H9 (cell line): ENCODE measurements around the gene CLN5. TPM values are rescaled to one million over a fixed set of nuclear protein-coding genes. Genes with fewer than 3 reads are reported as not detected.

Source experiments
- DNase-seq: peaks from one replicate; pipeline ENCODE4 v3.0.0-alpha.2; 2017
- H2AFZ ChIP-seq: one replicate; pipeline ENCODE4 v1.6.1; 2013; ENCODE audit warnings: mild to moderate bottlenecking, low read length, control low read depth, moderate library complexity
- H2AK5ac ChIP-seq: 2 replicates; pipeline ENCODE4 v1.6.1; 2013; ENCODE audit warnings: low read length, control low read depth, mixed read lengths; ENCODE audit not compliant: insufficient read length
- H2BK120ac ChIP-seq: one replicate; pipeline ENCODE4 v1.6.1; 2013; ENCODE audit warnings: low read depth, mild to moderate bottlenecking, low read length, control low read depth, inconsistent platforms; ENCODE audit not compliant: poor library complexity, severe bottlenecking
- H2BK12ac ChIP-seq: 2 replicates; pipeline ENCODE4 v1.6.1; 2013; ENCODE audit warnings: low read length, control low read depth, mixed read lengths, low read depth; ENCODE audit not compliant: insufficient read length
- H2BK15ac ChIP-seq: 2 replicates; pipeline ENCODE4 v1.6.1; 2013; ENCODE audit warnings: low read depth, low read length, control low read depth
- H2BK20ac ChIP-seq: one replicate; pipeline ENCODE4 v1.6.1; 2013; ENCODE audit warnings: low read depth, mild to moderate bottlenecking, low read length, control low read depth, inconsistent platforms; ENCODE audit not compliant: poor library complexity, severe bottlenecking
- H2BK5ac ChIP-seq: 2 replicates; pipeline ENCODE4 v1.6.1; 2013; ENCODE audit warnings: low read length, control low read depth, mixed read lengths; ENCODE audit not compliant: insufficient read length
- H3K14ac ChIP-seq: 2 replicates; pipeline ENCODE4 v1.6.1; 2013; ENCODE audit warnings: low read length, control low read depth; ENCODE audit not compliant: insufficient read depth
- H3K18ac ChIP-seq: 2 replicates; pipeline ENCODE4 v1.6.1; 2013; ENCODE audit warnings: low read depth, mild to moderate bottlenecking, mixed read lengths, low read length, control low read depth; ENCODE audit not compliant: insufficient read length
- H3K23ac ChIP-seq: 2 replicates; pipeline ENCODE4 v1.6.1; 2013; ENCODE audit warnings: low read length, control low read depth, mixed read lengths, low read depth; ENCODE audit not compliant: insufficient read length
- H3K23me2 ChIP-seq: 2 replicates; pipeline ENCODE4 v1.6.1; 2013; ENCODE audit warnings: low read depth, mild to moderate bottlenecking, mixed read lengths, low read length, control low read depth; ENCODE audit not compliant: insufficient read length, poor library complexity, severe bottlenecking
- H3K27ac ChIP-seq: 2 replicates; pipeline ENCODE4 v1.5.1; 2013; ENCODE audit warnings: low read length, control low read depth, mixed read lengths, low read depth; ENCODE audit not compliant: insufficient read length
- H3K27me3 ChIP-seq: 2 replicates; pipeline ENCODE4 v1.6.1; 2013; ENCODE audit warnings: low read length, control low read depth, inconsistent platforms; ENCODE audit not compliant: insufficient read depth
- H3K4ac ChIP-seq: 2 replicates; pipeline ENCODE4 v1.6.1; 2013; ENCODE audit warnings: low read depth, mild to moderate bottlenecking, control low read depth, inconsistent platforms, low read length, moderate library complexity
- H3K4me1 ChIP-seq: 2 replicates; pipeline ENCODE4 v1.6.1; 2013; ENCODE audit warnings: low read length, control low read depth, inconsistent platforms; ENCODE audit not compliant: insufficient read depth
- H3K4me2 ChIP-seq: 2 replicates; pipeline ENCODE4 v1.6.1; 2013; ENCODE audit warnings: low read length, control low read depth, mixed read lengths; ENCODE audit not compliant: insufficient read length, insufficient read depth
- H3K56ac ChIP-seq: 2 replicates; pipeline ENCODE4 v1.6.1; 2013; ENCODE audit warnings: low read depth, mild to moderate bottlenecking, mixed read lengths, low read length, control low read depth; ENCODE audit not compliant: insufficient read length
- H3K79me1 ChIP-seq: 2 replicates; pipeline ENCODE4 v1.6.1; 2013; ENCODE audit warnings: low read depth, mild to moderate bottlenecking, moderate library complexity, low read length, control low read depth, inconsistent platforms; ENCODE audit not compliant: insufficient read depth, poor library complexity, severe bottlenecking
- H3K79me2 ChIP-seq: 2 replicates; pipeline ENCODE4 v1.6.1; 2013; ENCODE audit warnings: low read length, control low read depth, inconsistent platforms; ENCODE audit not compliant: insufficient read depth
- H3K9ac ChIP-seq: 2 replicates; pipeline ENCODE4 v1.6.1; 2013; ENCODE audit warnings: low read length, control low read depth, mixed read lengths; ENCODE audit not compliant: insufficient read length; ENCODE audit errors: extremely low read depth
- H3K9me3 ChIP-seq: one replicate; pipeline ENCODE4 v1.6.1; 2013; ENCODE audit warnings: low read depth, low read length, inconsistent platforms; ENCODE audit not compliant: control insufficient read depth
- H3T11ph ChIP-seq: one replicate; pipeline ENCODE4 v1.6.1; 2013; ENCODE audit warnings: mild to moderate bottlenecking, low read length, control low read depth, inconsistent platforms
- H4K20me1 ChIP-seq: one replicate; pipeline ENCODE4 v1.6.1; 2013; ENCODE audit not compliant: control insufficient read depth, insufficient read length, insufficient read depth
- H4K5ac ChIP-seq: 2 replicates; pipeline ENCODE4 v1.6.1; 2013; ENCODE audit warnings: low read depth, mild to moderate bottlenecking, mixed read lengths, low read length, control low read depth; ENCODE audit not compliant: insufficient read length
- H4K8ac ChIP-seq: replicated peaks from 2 replicates; pipeline ENCODE4 v1.6.1; 2013; ENCODE audit warnings: low read length, control low read depth, mixed read lengths, low read depth; ENCODE audit not compliant: insufficient read length
- H4K91ac ChIP-seq: 2 replicates; pipeline ENCODE4 v1.6.1; 2013; ENCODE audit warnings: low read depth, mild to moderate bottlenecking, moderate library complexity, mixed read lengths, low read length, control low read depth; ENCODE audit not compliant: insufficient read length
- H3K27ac Mint-ChIP-seq, 3 experiments: 2 replicates in 2 of 3; 3 replicates in 1 of 3; pipeline ENCODE4 v1.8.0; 2020 to 2021; ENCODE audit warnings: mixed read lengths in 3 of 3, mild to moderate bottlenecking in 1 of 3, moderate library complexity in 1 of 3
- H3K27me3 Mint-ChIP-seq: 2 replicates; pipeline ENCODE4 v1.8.0; 2021; ENCODE audit warnings: low read depth, mild to moderate bottlenecking, moderate library complexity, mixed read lengths
- H3K36me3 Mint-ChIP-seq, 3 experiments: 2 replicates in 2 of 3; 3 replicates in 1 of 3; pipeline ENCODE4 v1.8.0; 2020 to 2021; ENCODE audit warnings: low read depth in 3 of 3, mixed read lengths in 3 of 3; ENCODE audit not compliant: insufficient read depth in 1 of 3
- H3K4me1 Mint-ChIP-seq, 2 experiments: 2 replicates each; pipeline ENCODE4 v1.8.0; 2020; ENCODE audit warnings: mixed read lengths in 2 of 2
- H3K4me3 Mint-ChIP-seq, 2 experiments: 2 replicates in 1 of 2; 3 replicates in 1 of 2; pipeline ENCODE4 v1.8.0; 2020 to 2021; ENCODE audit warnings: mild to moderate bottlenecking in 2 of 2, mixed read lengths in 2 of 2, moderate library complexity in 1 of 2
- H3K9me3 Mint-ChIP-seq, 2 experiments: 2 replicates in 1 of 2; 3 replicates in 1 of 2; pipeline ENCODE4 v1.8.0; 2020; ENCODE audit warnings: mild to moderate bottlenecking in 2 of 2, mixed read lengths in 2 of 2, moderate library complexity in 1 of 2
- CTCF ChIP-seq: fragments of 200-600 bp; sonication (generic); conservative IDR thresholded peaks from 3 replicates; pipeline ENCODE4 v1.8.0; 2021; ENCODE audit warnings: antibody characterized with exemption, mild to moderate bottlenecking
- WGBS: extraction: QIAGEN DNeasy Blood & Tissue Kit; methylation state at CpG from one replicate; pipeline ENCODE4 v1.1.7; 2013; ENCODE audit warnings: missing lambda C conversion rate, low lambda C conversion rate, mixed read lengths; ENCODE audit not compliant: insufficient read length; ENCODE audit errors: extremely low coverage; 5-methylcytosine and 5-hydroxymethylcytosine counted together
- total RNA-seq: library from RNA; stranded (reverse); gene quantifications from 2 replicates; pipeline ENCODE4 v1.2.1, GENCODE V29; 2021

The CLN5 gene
- total RNA-seq, 1 experiment from 2014 or later: 8.3 TPM

GRCh38 chr13:77040835-77041234 is 49.0 kb downstream of the CLN5 start:
- no peak overlapping the region for H2BK12ac ChIP-seq
- no peak overlapping the region for H3K23ac ChIP-seq
- no peak overlapping the region for H3K14ac ChIP-seq
- no peaks in the 10 kb centered on the region for H3K23me2 ChIP-seq
- no peak overlapping the region for H4K91ac ChIP-seq
- H3K4me2 ChIP-seq: no peak overlapping the region
- Mint-ChIP-seq H3K36me3 (peaks cover 0 to 6% (median 5%) of the 10 kb centered on the region in 3 experiments; a peak in 3 of 7 replicates), H3K27ac (peak overlapping the region in 1 of 3 experiments; percentile 79; a peak in 1 of 7 replicates), H3K4me3 (no peak overlapping the region), H3K4me1 (no peaks in the 10 kb centered on the region), H3K9me3 (no peaks in the 10 kb centered on the region; a peak in 1 of 5 replicates), H3K27me3 (no peaks in the 10 kb centered on the region)
- no peaks in the 10 kb centered on the region for H4K20me1 ChIP-seq
- H3K4ac ChIP-seq: no peak overlapping the region
- no peak for TF ChIP-seq CTCF
- no peak overlapping the region for H4K8ac ChIP-seq
- no peak overlapping the region for H3K9ac ChIP-seq
- no peak overlapping the region for H2BK15ac ChIP-seq
- H3K79me1 ChIP-seq: no peaks in the 10 kb centered on the region
- H3K9me3 ChIP-seq: no peaks in the 10 kb centered on the region
- no peak for DNase-seq
- no peak overlapping the region for H3K18ac ChIP-seq
- no peak overlapping the region for H2BK20ac ChIP-seq
- no peak overlapping the region for H4K5ac ChIP-seq
- H2AK5ac ChIP-seq: no peak overlapping the region
- H3T11ph ChIP-seq: no peak overlapping the region
- H3K4me1 ChIP-seq: no peaks in the 10 kb centered on the region
- H2BK5ac ChIP-seq: no peak overlapping the region
- no peak overlapping the region for H3K56ac ChIP-seq
- no peak overlapping the region for H3K27ac ChIP-seq
- H3K27me3 ChIP-seq: no peaks in the 10 kb centered on the region
- no CpG with 5 or more reads among the region's 9 CpGs for WGBS
- no peak overlapping the region for H2BK120ac ChIP-seq
- no peaks in the 10 kb centered on the region for H3K79me2 ChIP-seq
- no peak overlapping the region for H2AFZ ChIP-seq
